ENCODE results near the gene DHX30. TPM values are rescaled to one million over a fixed set of nuclear protein-coding genes. Genes with fewer than 3 reads are reported as not detected.
"Not testable (repeated sequence)": the region's sequence is repeated elsewhere in the genome, so short reads cannot be mapped to it uniquely, and the experiment has no call there.

DHX30 gene
- 149 and 154 TPM in 2 replicates for total RNA-seq

DNA sequence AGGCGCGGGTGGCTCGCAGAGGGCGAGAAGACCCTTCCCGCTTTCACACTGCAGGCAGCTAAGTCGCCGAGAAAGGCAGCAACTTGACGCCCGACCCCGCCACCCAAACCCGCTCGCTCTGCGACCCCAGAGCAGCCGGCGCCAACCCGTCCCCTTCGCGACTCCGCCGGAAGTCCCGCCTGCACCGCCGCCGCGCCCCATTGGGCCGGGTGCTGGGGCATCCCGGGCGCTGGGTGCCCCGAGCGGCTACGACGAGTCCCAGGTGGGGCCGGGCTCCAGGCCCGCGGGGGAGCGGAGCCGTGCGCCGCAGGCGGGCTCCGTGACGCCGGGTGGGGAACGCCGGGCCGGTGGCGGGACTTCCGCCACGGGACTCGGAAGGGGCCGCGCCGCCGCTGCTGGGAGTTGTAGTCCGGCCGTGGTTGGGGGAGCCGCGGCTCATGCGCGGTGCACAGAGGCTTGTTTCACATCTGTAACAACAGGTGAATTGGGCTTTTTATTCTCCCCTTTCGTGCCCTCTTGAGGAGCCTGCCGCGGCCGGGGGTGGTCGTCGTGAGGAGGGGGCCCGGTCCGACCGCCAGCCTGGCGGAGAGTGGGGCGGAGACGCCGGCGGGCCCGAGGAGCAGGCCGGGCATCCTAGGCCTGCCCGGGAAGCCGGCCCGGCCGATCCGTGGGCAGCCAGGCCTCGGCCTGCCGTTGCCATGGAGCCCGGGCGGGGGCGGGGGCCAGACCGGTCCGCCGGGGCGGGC, at the start of gene DHX30:
Gene DHX30, plus strand, starts transcription at position 405 of the 746 bp plus-strand sequence. CDS start 7,546 bp downstream, outside the sequence.
- DNase-seq (ENCODE audit: low spot score), result peak; percentile 82
- Mint-ChIP-seq H3K27ac (peak within 1 kb of the TSS; percentile 95), H3K4me1 (ENCODE audit: low read depth) (peaks cover 19% of the 10 kb centered on the region), H3K9me3 (no peaks in the 10 kb centered on the region), H3K36me3 (ENCODE audit: low read depth) (no peaks in the 10 kb centered on the region), H3K4me3 (peak within 1 kb of the TSS; percentile 93), H3K27me3 (ENCODE audit: insufficient read depth) (no peaks in the 10 kb centered on the region)
- intact Hi-C loops (cut with micrococcal nuclease), result loop anchor here (1.0 to 5.0 kb wide), 9 partner anchors 14 to 521 kb away; partner anchors contain the start of genes CDC25A, ELP6, KIF9 and KLHL18

DNA sequence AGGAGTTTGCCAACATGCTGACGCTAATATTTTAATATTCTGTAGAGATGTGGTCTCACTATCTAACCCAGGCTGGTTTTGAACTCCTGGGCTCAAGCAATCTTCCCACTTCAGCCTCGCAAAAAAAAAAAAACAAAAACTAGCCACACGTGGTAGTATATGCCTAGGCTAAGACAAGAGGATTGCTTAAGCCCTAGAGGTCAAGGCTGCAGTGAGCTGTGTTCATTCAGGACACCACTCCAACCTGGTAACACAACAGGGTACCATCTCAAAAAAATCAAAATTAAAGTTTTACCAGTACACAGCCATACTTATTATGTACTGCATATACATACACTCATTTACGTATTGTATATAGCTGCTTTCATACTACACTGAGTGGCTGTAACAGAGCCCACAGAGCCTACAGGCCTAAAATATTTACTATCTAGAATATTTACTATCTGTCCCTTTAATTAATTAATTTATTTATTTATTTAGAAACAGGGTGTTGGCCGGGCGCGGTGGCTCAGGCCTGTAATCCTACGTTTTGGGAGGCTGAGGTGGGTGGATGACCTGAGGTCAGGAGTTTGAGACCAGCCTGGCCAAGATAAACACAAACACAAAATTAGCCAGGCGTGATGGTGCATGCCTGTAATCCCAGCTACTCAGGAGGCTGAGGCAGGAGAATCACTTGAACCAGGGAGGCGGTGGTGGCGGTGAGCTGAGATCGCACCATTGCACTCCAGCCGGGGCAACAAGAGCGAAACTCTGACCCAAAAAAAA, 44.5 kb upstream of the DHX30 start:
- Mint-ChIP-seq H3K4me1 (ENCODE audit: low read depth) (peaks cover 19% of the 10 kb centered on the region), H3K9me3 (no peaks in the 10 kb centered on the region), H3K27ac (no peak overlapping the region), H3K27me3 (ENCODE audit: insufficient read depth) (no peaks in the 10 kb centered on the region), H3K4me3 (no peak overlapping the region), H3K36me3 (ENCODE audit: low read depth) (peaks cover 10% of the 10 kb centered on the region)
- no peak for DNase-seq (ENCODE audit: low spot score)
- intact Hi-C loops (cut with micrococcal nuclease), result no loop called here

GRCh38 chr3:47760207-47760606, 42.7 kb upstream of the DHX30 start:
- DNase-seq (ENCODE audit: low spot score); H3K9me3 Mint-ChIP-seq; H3K27me3 Mint-ChIP-seq (ENCODE audit: insufficient read depth); H3K27ac Mint-ChIP-seq; intact Hi-C loops (cut with micrococcal nuclease); H3K4me3 Mint-ChIP-seq: not testable (repeated sequence)
- peaks cover 15% of the 10 kb centered on the region for H3K36me3 Mint-ChIP-seq (ENCODE audit: low read depth)
- H3K4me1 Mint-ChIP-seq (ENCODE audit: low read depth), result peaks cover 19% of the 10 kb centered on the region

- Mint-ChIP-seq H3K4me3 (no peak overlapping the region), H3K27me3 (ENCODE audit: insufficient read depth) (no peaks in the 10 kb centered on the region), H3K27ac (no peak overlapping the region), H3K9me3 (no peaks in the 10 kb centered on the region), H3K4me1 (ENCODE audit: low read depth) (peaks cover 19% of the 10 kb centered on the region), H3K36me3 (ENCODE audit: low read depth) (peaks cover 15% of the 10 kb centered on the region)
- intact Hi-C loops (cut with micrococcal nuclease), result no loop called here
- DNase-seq (ENCODE audit: low spot score), result no peak
These were observed 41.9 kb upstream of the DHX30 start for GRCh38 chr3:47761046-47761445.

DNA sequence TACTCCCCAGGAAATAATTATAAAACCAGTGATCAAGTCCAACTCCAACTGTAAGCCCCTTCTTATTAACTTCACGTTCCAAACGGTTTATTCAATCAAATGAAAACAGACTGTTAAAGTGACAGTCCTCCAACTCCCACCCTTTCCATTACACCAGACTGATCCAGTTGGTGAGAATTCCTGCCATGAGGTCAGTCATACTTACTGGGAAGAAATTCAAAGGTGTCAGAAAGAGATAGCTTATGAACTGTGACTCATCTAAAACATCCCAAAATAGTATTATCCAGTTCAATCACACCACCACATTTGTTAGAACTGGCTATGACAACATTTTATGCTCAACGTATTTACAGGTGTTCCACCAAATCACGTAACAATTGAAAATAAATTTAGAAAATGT, 40.7 kb upstream of the DHX30 start:
- intact Hi-C loops (cut with micrococcal nuclease), result no loop called here
- Mint-ChIP-seq H3K27ac (peak overlapping the region; percentile 57), H3K9me3 (no peaks in the 10 kb centered on the region), H3K36me3 (ENCODE audit: low read depth) (peaks cover 15% of the 10 kb centered on the region), H3K27me3 (ENCODE audit: insufficient read depth) (no peaks in the 10 kb centered on the region), H3K4me1 (ENCODE audit: low read depth) (peaks cover 12% of the 10 kb centered on the region), H3K4me3 (no peak overlapping the region)
- no peak for DNase-seq (ENCODE audit: low spot score)

DNA sequence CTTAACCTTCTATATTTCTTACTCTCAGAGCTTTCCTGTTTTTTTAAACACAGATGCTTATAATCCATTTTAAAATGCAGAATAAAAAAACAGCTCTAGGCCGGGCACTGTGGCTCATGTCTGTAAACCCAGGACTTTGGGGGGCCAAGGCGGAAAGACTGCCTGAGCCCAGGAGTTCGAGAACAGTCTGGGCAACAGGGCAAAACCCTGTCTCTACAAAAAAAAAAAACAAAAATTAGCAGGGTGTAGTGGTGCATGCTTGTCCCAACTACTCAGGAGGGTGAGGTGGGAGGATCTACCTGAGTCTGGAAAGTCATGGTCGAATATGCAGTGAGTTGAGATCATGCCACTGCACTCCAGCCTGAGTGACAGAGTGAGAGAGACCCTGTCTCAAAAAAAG, 36.8 kb upstream of the DHX30 start:
- no peak overlapping the region for H3K27ac Mint-ChIP-seq
- DNase-seq (ENCODE audit: low spot score), result no peak
- no peak overlapping the region for H3K4me3 Mint-ChIP-seq
- intact Hi-C loops (cut with micrococcal nuclease), result no loop called here
- H3K36me3 Mint-ChIP-seq (ENCODE audit: low read depth), result peaks cover 20% of the 10 kb centered on the region
- no peaks in the 10 kb centered on the region for H3K27me3 Mint-ChIP-seq (ENCODE audit: insufficient read depth)
- H3K4me1 Mint-ChIP-seq (ENCODE audit: low read depth), result peaks cover 12% of the 10 kb centered on the region
- H3K9me3 Mint-ChIP-seq, result no peaks in the 10 kb centered on the region

GRCh38 chr3:47772047-47772446, 30.9 kb upstream of the DHX30 start:
- no peak for DNase-seq (ENCODE audit: low spot score)
- Mint-ChIP-seq H3K27ac (no peak overlapping the region), H3K36me3 (ENCODE audit: low read depth) (peaks cover 22% of the 10 kb centered on the region), H3K4me3 (no peak overlapping the region), H3K27me3 (ENCODE audit: insufficient read depth) (no peaks in the 10 kb centered on the region), H3K9me3 (no peaks in the 10 kb centered on the region), H3K4me1 (ENCODE audit: low read depth) (peaks cover 4% of the 10 kb centered on the region)
- intact Hi-C loops (cut with micrococcal nuclease), result no loop called here

DNA sequence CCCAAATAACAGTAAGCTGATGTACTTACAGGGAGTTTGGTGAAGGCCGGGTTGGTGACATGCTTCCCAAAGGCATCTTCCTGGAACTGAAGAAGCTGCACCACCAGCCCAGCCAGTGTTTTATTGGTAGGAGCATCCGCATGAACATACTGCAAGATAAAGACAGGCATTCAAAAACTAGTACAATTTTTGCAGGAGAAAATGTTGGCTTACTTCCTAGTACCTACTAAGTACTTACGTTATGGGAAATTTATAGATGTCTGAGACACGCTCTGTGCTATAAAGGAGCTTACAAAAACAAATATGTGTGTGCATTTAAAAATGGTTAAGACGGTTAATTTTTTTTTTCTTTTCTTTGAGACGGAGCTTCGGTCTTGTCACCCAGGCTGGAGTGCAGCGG, 30.1 kb upstream of the DHX30 start:
- Mint-ChIP-seq H3K36me3 (ENCODE audit: low read depth) (peaks cover 22% of the 10 kb centered on the region), H3K27me3 (ENCODE audit: insufficient read depth) (no peaks in the 10 kb centered on the region)
- no peak for DNase-seq (ENCODE audit: low spot score)

GRCh38 chr3:47778746-47779145, 24.2 kb upstream of the DHX30 start:
- intact Hi-C loops (cut with micrococcal nuclease), result loop anchor here (5.0 kb wide), 1 partner anchor 51 kb away; no protein-coding TSS in a partner anchor
- Mint-ChIP-seq H3K27ac (no peak overlapping the region), H3K36me3 (ENCODE audit: low read depth) (peaks cover 12% of the 10 kb centered on the region), H3K27me3 (ENCODE audit: insufficient read depth) (no peaks in the 10 kb centered on the region), H3K4me3 (no peak overlapping the region), H3K9me3 (no peaks in the 10 kb centered on the region), H3K4me1 (ENCODE audit: low read depth) (peaks cover 31% of the 10 kb centered on the region)
- no peak for DNase-seq (ENCODE audit: low spot score)

More for the DNA sequence above, 30.1 kb upstream of the DHX30 start:
- intact Hi-C loops (cut with micrococcal nuclease), result no loop called here
- Mint-ChIP-seq H3K27ac (no peak overlapping the region), H3K9me3 (no peaks in the 10 kb centered on the region), H3K4me1 (ENCODE audit: low read depth) (peaks cover 4% of the 10 kb centered on the region), H3K4me3 (no peak overlapping the region)

DNA sequence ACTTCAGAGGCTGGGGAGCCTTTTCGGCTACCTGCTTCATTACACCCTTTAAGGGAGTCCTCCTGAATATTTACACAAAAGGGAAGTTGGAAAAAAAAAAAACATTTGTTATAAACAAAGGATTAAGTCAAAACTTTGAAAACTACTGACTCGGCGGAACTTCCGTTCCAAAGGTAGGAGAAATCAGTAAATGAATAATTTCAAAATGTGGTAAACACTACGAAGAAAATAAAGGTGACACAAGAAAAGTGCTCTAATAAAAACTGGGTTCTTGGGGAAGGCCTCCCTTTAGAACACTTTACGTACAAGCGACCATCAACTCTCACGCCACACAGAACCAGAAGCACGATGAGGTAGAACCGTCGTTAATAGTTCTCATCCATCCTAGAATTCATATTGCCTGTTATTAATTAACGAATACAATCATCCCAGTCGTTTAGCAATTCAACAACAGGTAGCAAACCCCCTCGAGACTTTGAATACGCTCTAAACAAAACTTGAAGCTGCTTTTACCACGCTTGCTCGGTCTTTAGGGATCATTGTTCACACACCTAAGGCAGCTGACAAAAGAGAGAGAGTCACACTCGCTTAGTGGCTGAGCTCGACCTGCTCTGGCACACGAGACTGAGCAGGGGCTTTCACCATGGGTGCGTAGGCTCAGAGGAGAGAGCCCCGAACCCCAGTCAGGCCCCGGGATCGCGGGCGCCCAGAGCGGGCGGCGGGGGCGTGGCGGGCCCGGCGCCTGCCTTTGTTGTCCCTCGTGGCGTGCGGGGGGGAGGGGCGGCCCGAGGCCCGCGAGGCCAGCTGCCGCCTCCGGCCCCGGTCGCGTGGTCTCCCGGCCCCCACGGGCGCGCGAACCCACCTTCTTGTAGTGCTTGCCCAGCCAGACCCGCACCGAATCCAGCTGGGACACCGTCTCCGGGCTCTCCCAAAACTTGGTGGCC, 21.9 kb upstream of the DHX30 start:
- peak overlapping the region; percentile 94 for H3K27ac Mint-ChIP-seq
- peaks cover 7% of the 10 kb centered on the region for H3K36me3 Mint-ChIP-seq (ENCODE audit: low read depth)
- peak overlapping the region; percentile 96 for H3K4me3 Mint-ChIP-seq
- peaks cover 28% of the 10 kb centered on the region for H3K4me1 Mint-ChIP-seq (ENCODE audit: low read depth)
- intact Hi-C loops (cut with micrococcal nuclease), result loop anchor here (1.0 to 10.0 kb wide), 9 partner anchors 8 to 1311 kb away; partner anchors contain the start of genes ATRIP, CCDC12, CCDC51 and CSPG5
- DNase-seq (ENCODE audit: low spot score), result peak; percentile 65
- no peaks in the 10 kb centered on the region for H3K27me3 Mint-ChIP-seq (ENCODE audit: insufficient read depth)
- no peaks in the 10 kb centered on the region for H3K9me3 Mint-ChIP-seq

- no peaks in the 10 kb centered on the region for H3K27me3 Mint-ChIP-seq (ENCODE audit: insufficient read depth)
- H3K27ac Mint-ChIP-seq, result peak within 1 kb of the TSS; percentile 98
These were observed 21.1 kb upstream of the DHX30 start, which contains the start of gene SMARCC1 for GRCh38 chr3:47781685-47782445. TSS of gene SMARCC1 (minus strand) at chr3:47781893. CDS start at chr3:47781797, 96 bp downstream.

More at GRCh38 chr3:47781685-47782445, 21.1 kb upstream of the DHX30 start, which contains the start of gene SMARCC1:
- peak; percentile 98 for DNase-seq (ENCODE audit: low spot score)
- Mint-ChIP-seq H3K9me3 (no peaks in the 10 kb centered on the region), H3K4me3 (peak within 1 kb of the TSS; percentile 96), H3K4me1 (ENCODE audit: low read depth) (peaks cover 28% of the 10 kb centered on the region), H3K36me3 (ENCODE audit: low read depth) (peaks cover 7% of the 10 kb centered on the region)
- intact Hi-C loops (cut with micrococcal nuclease), result loop anchor here (1.0 to 10.0 kb wide), 14 partner anchors 7 to 1310 kb away; partner anchors contain the start of genes ATRIP, CCDC12, CCDC51 and CSPG5

Measured in activated T-helper 1 cell treated with anti-CD3 and anti-CD28 coated beads, Interleukin-12 subunit alpha, Interleukin-12 subunit beta, Interleukin-2, Interleukin-4 antibody, amounts not matched to agents 30 ng/mL and 10 ng/mL and 1 ng/mL, durations not matched to agents 14 hours and 24 hours and 36 hours (primary cell).